ENCODE results near the gene OR10A3. TPM values are rescaled to one million over a fixed set of nuclear protein-coding genes. Genes with fewer than 3 reads are reported as not detected.

OR10A3 gene
- total and polyA plus RNA-seq, 2 of the 8 experiments (the other 6 are each of a cell fraction or from before 2014, with no cell fraction given) = not detected

GRCh38 chr11:7965386-7965785, 23.9 kb upstream of the OR10A3 start, which contains the start of gene NLRP10:
NLRP10 (minus strand) TSS chr11:7965447; CDS start chr11:7963495, 1,952 bp downstream.
- FAIRE-seq (no peak), DNase-seq (ENCODE audit: low read depth in 1 of 2, low spot score in 2 of 2) (no peak)
- ChIA-PET POLR2A (ENCODE audit: partially characterized antibody) (interaction anchor here (0.6 to 1.2 kb wide), 2 partner anchors 10 to 1484 kb away, joined by 3 read pairs; partner anchors contain the start of genes ARFIP2 and TIMM10B), CTCF (ENCODE audit: partially characterized antibody) (interaction anchor here (1.3 to 2.5 kb wide), 3 partner anchors 11 to 72 kb away, joined by 3 to 10 read pairs (median 3); partner anchors contain the start of gene EIF3F)
- no peak within 1 kb of the TSS for H3K14ac ChIP-seq (ENCODE audit: insufficient read length)
- H3K18ac ChIP-seq (ENCODE audit: extremely low read depth, low read length) = no peak within 1 kb of the TSS; the same call in 1 of the 2 replicates
- no peak within 1 kb of the TSS for H2AFZ ChIP-seq (ENCODE audit: low read length)
- H3K23ac ChIP-seq (ENCODE audit: insufficient read length) = no peak within 1 kb of the TSS
- no peak within 1 kb of the TSS for H4K91ac ChIP-seq (replicated peaks; ENCODE audit: insufficient read length, low read length)
- H3K27ac ChIP-seq (ENCODE audit: low read depth, low read length) = no peak within 1 kb of the TSS
- H2BK5ac ChIP-seq (ENCODE audit: low read depth, low read length) = no peak within 1 kb of the TSS
- H3K4me1 ChIP-seq (replicated peaks in 1 of 4; ENCODE audit: control insufficient read depth in 3 of 4, insufficient read depth in 4 of 4, low read length in 3 of 4) = peaks cover 0 to 6% (median 2%) of the 10 kb centered on the region in 4 experiments; a peak in 2 of 7 replicates
- no peak within 1 kb of the TSS for H2BK20ac ChIP-seq (ENCODE audit: low read length)
- no peak within 1 kb of the TSS for H2BK15ac ChIP-seq (ENCODE audit: low read length)
- H3K4me3 ChIP-seq (ENCODE audit: extremely low read depth in 1 of 4, insufficient read depth in 2 of 4, low read depth in 3 of 4, low read length in 4 of 4) = no peak within 1 kb of the TSS
- H3K4ac ChIP-seq (replicated peaks; ENCODE audit: insufficient read length, low read depth, low read length) = no peak within 1 kb of the TSS
- no peak within 1 kb of the TSS for H2BK12ac ChIP-seq (ENCODE audit: low read depth, low read length)
- no peak within 1 kb of the TSS for H3K56ac ChIP-seq (replicated peaks; ENCODE audit: insufficient read length, low read depth, low read length)
- H3K79me1 ChIP-seq (ENCODE audit: low read depth, low read length) = no peaks in the 10 kb centered on the region
- H3K4me2 ChIP-seq (ENCODE audit: insufficient read depth in 1 of 2, low read depth in 2 of 2, low read length in 2 of 2) = no peak within 1 kb of the TSS
- H4K20me1 ChIP-seq (replicated peaks in 1 of 2; ENCODE audit: control insufficient read depth in 1 of 2, insufficient read depth in 2 of 2, low read length in 2 of 2) = no peaks in the 10 kb centered on the region
- H3K9me3 ChIP-seq (ENCODE audit: insufficient read depth in 2 of 2, low read depth in 1 of 2, low read length in 1 of 2) = no peaks in the 10 kb centered on the region
- no peaks in the 10 kb centered on the region for H3K23me2 ChIP-seq (ENCODE audit: low read depth, low read length)
- no peak within 1 kb of the TSS for H3K9ac ChIP-seq (replicated peaks in 1 of 4; ENCODE audit: extremely low read depth in 1 of 4, low read depth in 3 of 4, low read length in 3 of 4)
- no peak within 1 kb of the TSS for H4K5ac ChIP-seq (ENCODE audit: insufficient read length, low read depth, low read length)
- H3K79me2 ChIP-seq (ENCODE audit: control insufficient read depth in 1 of 2, insufficient read depth in 2 of 2, low read length in 2 of 2) = no peaks in the 10 kb centered on the region
- 91% methylated on average over 1 of the region's 1 CpG; no CpG with 5 or more reads in 1 of the 2 experiments for WGBS, 2 experiments (ENCODE audit: extremely low coverage in 1 of 2, insufficient coverage in 1 of 2, insufficient read length in 1 of 2, insufficient replicate concordance in 2 of 2, low coverage in 1 of 2, low lambda C conversion rate in 2 of 2, missing lambda C conversion rate in 1 of 2)
- no peak within 1 kb of the TSS for H4K8ac ChIP-seq (ENCODE audit: extremely low read depth, insufficient read depth, low read length)
- H2AK5ac ChIP-seq (ENCODE audit: low read depth, low read length) = no peak within 1 kb of the TSS
- H3K27me3 ChIP-seq (replicated peaks in 1 of 4; ENCODE audit: control insufficient read depth in 3 of 4, extremely low read depth in 1 of 4, insufficient read depth in 3 of 4, low read length in 3 of 4) = no peaks in the 10 kb centered on the region
- no peak within 1 kb of the TSS for H2BK120ac ChIP-seq (replicated peaks; ENCODE audit: low read depth, low read length)
- no peaks in the 10 kb centered on the region for H3K36me3 ChIP-seq (ENCODE audit: control insufficient read depth in 2 of 4, insufficient read depth in 4 of 4, low read length in 3 of 4)
- TF ChIP-seq POLR2A (IDR thresholded peaks at IDR 0.05; ENCODE audit: control extremely low read depth in 1 of 2, low read depth in 2 of 2, low read length in 2 of 2) (no peak), PHF8 (conservative IDR thresholded peaks at IDR 0.05; ENCODE audit: low read depth, low read length) (no peak), SIX5 (IDR thresholded peaks at IDR 0.05; ENCODE audit: low read depth, low read length) (no peak), KDM5A (IDR thresholded peaks at IDR 0.05; ENCODE audit: low read length) (no peak), E2F6 (IDR thresholded peaks at IDR 0.05) (no peak), KDM4A (IDR thresholded peaks at IDR 0.05; ENCODE audit: low read depth, low read length, severe bottlenecking) (no peak), TBP (IDR thresholded peaks at IDR 0.05; ENCODE audit: low read depth, low read length) (no peak), ATF3 (IDR thresholded peaks at IDR 0.05; ENCODE audit: insufficient read depth, low read depth, low read length) (no peak), EP300 (IDR thresholded peaks at IDR 0.05; ENCODE audit: borderline replicate concordance in 1 of 2, low read depth in 2 of 2, low read length in 2 of 2) (no peak), ZNF274 (IDR thresholded peaks at IDR 0.05; ENCODE audit: borderline replicate concordance, extremely low read depth, low read length) (no peak), SIRT6 (IDR thresholded peaks at IDR 0.05; ENCODE audit: low read length) (no peak), KDM1A (IDR thresholded peaks at IDR 0.05; ENCODE audit: borderline replicate concordance, low read length) (no peak), RAD21 (IDR thresholded peaks at IDR 0.05 in 1 of 2, conservative IDR thresholded peaks at IDR 0.05 in 1 of 2; ENCODE audit: low read depth in 2 of 2, low read length in 2 of 2) (no peak)

Data from H1 (cell line).